Fibroblast of gingiva (primary cell): ENCODE data around the gene TARM1.
"Not testable (repeated sequence)": the region's sequence is repeated elsewhere in the genome, so short reads cannot be mapped to it uniquely, and the experiment has no call there.

Experiments
- DNase-seq: peaks from one replicate; pipeline ENCODE4 v3.0.0-alpha.2; 2011; ENCODE audit warnings: low read depth

TARM1 gene

GRCh38 chr19:54099903-54100255 is 18.7 kb upstream of the TARM1 start:
- DNase-seq = not testable (repeated sequence)

GRCh38 chr19:54099190-54099902 is 18.2 kb upstream of the TARM1 start:
- no peak for DNase-seq

GRCh38 chr19:54096617-54097106 is 15.5 kb upstream of the TARM1 start:
- DNase-seq = peak; percentile 58

GRCh38 chr19:54095859-54096616 is 14.9 kb upstream of the TARM1 start:
- DNase-seq = peak; percentile 41

DNA sequence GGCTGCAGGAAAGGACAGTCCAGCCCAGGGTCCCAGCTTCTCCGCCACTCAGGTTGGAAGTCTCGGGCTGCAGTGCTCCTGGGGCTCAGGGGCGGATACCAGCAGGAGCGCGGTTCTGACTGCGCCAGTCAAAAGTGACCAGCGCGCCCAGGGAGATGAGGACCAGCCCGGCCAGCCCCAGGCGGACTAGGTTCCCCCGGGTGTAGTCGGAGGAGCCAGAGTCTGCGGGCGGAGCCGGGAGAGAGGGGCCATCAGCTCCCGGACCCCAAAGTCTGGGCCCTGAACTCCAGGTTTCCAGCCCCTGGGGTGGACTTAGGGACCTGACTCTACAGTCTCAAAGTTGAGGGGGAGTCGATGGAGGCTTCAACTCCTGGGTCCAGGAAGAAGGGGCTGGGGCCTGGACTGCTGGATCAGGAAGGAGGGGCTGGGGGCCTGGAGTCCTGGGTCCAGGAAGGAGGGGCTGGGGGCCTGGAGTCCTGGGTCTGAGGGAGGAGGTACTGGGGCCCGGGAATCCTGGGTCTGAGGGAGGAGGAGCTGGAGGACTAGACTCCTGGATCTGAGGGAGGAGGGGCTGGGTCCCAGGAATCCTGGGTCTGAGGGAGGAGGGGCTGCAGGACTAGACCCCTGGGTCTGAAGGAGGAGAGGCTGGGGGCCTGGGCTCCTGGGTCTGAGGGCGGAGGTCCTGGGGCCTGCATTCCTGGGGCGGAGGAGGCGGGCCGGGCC is 14.1 kb upstream of the TARM1 start:
- DNase-seq = no peak

- no peak for DNase-seq
Measured at GRCh38 chr19:54094426-54095000, 13.3 kb upstream of the TARM1 start.

- no peak for DNase-seq
Measured at GRCh38 chr19:54084410-54084809, 3.2 kb upstream of the TARM1 start.

DNA sequence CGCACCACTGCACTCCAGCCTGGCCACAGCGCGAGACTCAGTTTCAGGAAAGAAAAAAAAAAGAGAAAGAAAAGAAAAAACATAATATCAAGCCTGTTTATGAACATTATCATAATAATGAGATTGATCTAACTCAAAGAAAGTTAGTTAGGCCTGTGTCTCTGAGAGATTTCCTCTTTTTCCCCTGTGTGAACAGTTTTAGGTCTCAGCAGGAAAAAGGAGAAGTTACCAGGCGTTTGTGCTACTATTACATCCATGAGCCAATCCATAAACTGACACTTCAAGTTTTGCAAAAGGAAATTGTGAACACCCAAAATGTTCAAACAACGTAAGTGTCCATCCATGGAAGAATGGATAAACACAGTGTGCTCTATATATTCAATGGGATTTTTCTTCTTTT is 3.8 kb downstream of the TARM1 start:
- DNase-seq = no peak

GRCh38 chr19:54074851-54075250 is 6.3 kb downstream of the TARM1 start:
- DNase-seq = no peak

- no peak for DNase-seq
Measured at GRCh38 chr19:54073829-54074228, 7.3 kb downstream of the TARM1 start.

DNA sequence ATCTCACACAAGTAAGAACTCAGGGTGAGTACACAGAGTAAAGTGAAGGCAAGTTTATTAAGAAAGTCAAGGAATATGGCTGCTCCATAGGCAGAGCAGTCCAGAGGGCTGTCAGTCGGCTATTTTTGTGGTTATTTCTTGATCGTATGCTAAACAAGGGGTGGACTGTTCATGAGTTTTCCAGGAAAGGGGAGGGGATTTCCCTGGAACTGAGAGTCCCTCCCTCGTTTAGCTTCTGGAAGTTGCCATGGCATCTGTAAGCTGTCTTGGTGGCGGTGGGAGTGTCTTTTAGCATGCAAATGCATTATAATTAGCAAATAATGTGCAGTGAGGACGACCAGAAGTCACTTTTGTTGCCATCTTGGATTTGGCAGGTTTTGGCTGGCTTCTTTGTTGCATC is 11.7 kb downstream of the TARM1 start:
- no peak for DNase-seq

DNA sequence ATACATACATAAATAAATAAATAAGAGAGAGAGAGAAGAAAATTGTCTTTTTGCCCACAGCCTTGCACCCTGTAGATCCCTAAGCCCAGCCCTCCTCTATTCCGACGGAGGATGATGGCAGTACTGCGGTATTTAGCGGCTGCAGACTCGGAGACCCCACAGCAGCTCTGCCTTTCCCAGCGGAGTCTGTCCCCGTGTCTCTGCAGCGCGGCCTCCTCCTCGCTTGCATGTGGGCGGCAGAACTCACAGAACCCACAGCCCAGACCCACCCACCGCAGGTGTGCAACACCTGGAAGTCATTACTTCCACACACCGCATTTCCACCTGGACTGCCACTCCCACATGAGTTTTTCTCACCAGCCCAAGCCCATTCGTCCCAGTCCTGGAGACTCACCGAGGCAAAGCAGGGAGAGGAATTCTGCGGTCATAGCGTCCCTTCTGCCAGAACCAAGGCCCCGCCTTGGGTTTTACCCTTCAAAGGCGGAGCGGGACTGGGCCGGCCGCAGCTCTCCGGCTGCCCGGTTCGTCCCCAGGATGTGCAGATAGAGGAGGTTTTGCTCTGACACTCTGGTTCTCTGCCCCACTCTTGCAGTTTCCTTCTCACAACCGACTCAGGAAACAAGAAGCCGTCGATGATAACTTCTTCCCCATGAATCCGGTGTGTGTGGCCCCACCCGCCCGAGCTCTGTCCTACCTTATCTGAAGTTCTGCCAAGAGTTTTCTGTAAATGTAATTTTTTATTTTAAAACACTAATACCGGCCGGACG is 17.6 kb downstream of the TARM1 start, which contains the start of gene VSTM1:
Gene VSTM1, minus strand, starts transcription at position 548 of the 767 bp plus-strand sequence. Its CDS starts 120 bp downstream, at position 428.
- no peak for DNase-seq

DNA sequence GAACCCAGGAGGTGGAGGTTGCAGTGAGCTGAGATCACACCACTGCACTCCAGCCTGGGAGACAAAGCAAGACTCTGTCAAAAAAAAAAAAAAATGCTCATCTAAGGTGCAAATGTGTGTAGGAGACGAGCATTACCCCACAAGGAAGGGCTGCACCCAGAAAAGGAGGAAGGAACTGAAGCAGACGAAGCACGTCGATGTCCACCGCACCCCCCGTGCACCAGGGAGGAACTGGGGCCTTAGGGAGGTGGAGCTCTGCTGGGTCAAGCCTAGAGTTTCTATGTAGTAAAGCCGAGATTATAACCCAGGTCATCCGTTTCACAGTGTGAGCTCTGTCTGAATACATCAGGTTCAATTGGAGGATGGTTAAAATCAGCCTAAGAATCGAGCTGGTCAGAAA is 18.5 kb downstream of the TARM1 start:
- no peak for DNase-seq

- no peak for DNase-seq
Measured at GRCh38 chr19:54047616-54048015, 33.5 kb downstream of the TARM1 start.

GRCh38 chr19:54045771-54046170 is 35.4 kb downstream of the TARM1 start:
- DNase-seq = no peak

- no peak for DNase-seq
Measured at GRCh38 chr19:54042989-54043388, 38.2 kb downstream of the TARM1 start.

- DNase-seq = no peak
Measured at GRCh38 chr19:54041969-54042606, 39.1 kb downstream of the TARM1 start.

DNA sequence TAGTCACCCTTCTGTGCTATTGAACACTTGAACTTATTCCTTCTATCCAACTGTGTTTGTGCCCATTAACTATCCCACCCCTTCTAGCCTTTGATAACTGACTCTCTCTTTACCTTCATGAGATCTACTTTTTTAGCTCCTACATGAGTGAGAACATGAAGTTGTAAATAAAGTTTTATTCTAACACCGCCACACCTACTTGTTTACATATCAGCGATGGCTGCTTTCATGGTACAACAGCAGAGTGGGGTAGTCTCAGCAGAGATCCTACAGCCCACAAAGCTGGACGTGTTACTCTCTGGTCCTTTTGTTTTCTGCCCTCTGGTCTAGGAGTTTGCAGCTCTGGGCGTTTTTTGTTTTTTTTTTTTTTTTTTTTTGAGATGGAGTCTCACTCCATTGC is 41.2 kb downstream of the TARM1 start:
- no peak for DNase-seq

DNA sequence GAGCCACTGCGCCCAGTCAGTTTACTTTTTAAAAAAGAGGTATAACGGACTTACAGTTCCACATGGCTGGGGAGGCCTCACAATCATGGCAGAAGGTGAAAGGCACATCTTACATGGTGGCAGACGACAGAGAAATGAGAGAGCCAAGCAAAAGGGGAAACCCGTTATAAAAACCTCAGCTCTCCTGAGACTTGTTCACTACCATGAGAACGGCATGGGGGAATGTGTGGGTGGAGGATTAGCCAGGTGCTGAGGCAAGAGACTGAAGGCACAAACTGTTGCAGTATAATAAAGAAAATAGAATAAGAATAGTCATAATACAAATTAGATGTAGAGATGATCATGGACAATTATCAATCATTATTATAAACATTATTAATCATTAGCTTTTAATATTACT is 44.6 kb downstream of the TARM1 start:
- not testable (repeated sequence) for DNase-seq

DNA sequence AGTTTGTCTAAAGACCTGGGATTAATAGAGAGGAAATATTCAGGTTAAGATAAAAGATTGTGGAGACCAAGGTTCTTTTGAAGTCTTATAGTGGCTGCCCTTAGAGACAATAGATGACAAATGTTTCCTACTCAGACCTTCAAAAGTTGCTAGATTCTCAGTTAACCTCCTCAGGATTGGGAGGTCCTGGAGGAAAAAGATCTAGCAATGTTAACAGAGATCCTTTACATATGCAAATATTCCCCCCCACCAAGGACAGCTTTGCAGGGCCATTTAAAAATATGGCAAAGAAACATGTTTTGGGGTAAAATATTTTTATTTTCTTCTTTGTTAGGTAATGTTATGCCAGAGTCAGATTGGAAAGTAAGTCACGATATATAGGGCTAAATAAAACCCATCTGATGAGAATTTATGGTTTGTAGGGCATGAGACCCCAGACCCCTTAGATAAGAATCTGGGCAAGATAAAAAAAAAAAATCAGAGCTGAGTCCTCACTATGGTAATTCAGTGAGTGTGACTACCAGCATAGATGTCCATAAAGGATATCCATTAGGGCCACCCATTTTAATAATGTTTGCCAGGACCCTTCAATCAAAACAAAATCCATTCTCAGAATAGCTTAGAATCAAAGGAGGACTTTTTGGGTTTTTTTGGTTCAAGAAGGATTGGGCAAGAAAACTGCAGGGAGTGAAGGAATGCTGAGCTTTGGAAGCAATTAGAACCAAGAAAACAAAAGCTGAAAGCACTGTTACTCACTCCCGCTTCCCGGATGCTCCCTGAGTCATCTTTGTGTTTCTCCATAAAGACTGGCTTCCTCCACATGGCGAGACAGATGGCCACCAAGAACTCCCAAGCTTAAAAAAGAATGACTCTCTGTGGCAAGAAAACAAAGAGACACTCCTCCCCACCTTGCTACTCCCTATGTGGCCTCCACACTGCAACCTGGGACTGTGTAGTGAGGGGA is 45.7 kb downstream of the TARM1 start:
- DNase-seq = peak; percentile 86
